Spleen (tissue), 11 donors: ENCODE results near the gene GRK3. TPM values are rescaled to one million over a fixed set of nuclear protein-coding genes. Genes with fewer than 3 reads are reported as not detected.
"Not testable (repeated sequence)": the region's sequence is repeated elsewhere in the genome, so short reads cannot be mapped to it uniquely, and the experiment has no call there.

Experiments
- DNase-seq: peaks from one replicate; pipeline ENCODE4 v3.0.0-alpha.2; 2020
- H3K27ac ChIP-seq, 8 donors: fragments of 200-600 bp; sonication (generic) in 7 of 8; 1 replicate in 4 of 8; 2 replicates in 4 of 8; pipeline versions ENCODE4 v1.5.0 to v1.8.0; 2016 to 2021; ENCODE audit warnings: inconsistent platforms in 4 of 8, mild to moderate bottlenecking in 4 of 8, moderate library complexity in 1 of 8
- H3K27me3 ChIP-seq, 7 donors: fragments of 200-600 bp; sonication (generic) in 6 of 7; replicated peaks in 1 of 7; 1 replicate in 4 of 7; 2 replicates in 3 of 7; pipeline versions ENCODE4 v1.5.0 to v1.8.0; 2016 to 2021; ENCODE audit warnings: inconsistent platforms in 3 of 7, mild to moderate bottlenecking in 1 of 7
- H3K36me3 ChIP-seq, 6 donors: fragments of 200-600 bp; sonication (generic) in 5 of 6; 1 replicate in 4 of 6; 2 replicates in 2 of 6; pipeline versions ENCODE4 v1.5.0 to v1.8.0; 2016 to 2021; ENCODE audit warnings: inconsistent platforms in 2 of 6
- H3K4me1 ChIP-seq, 6 donors: fragments of 200-600 bp; sonication (generic) in 5 of 6; 1 replicate in 3 of 6; 2 replicates in 3 of 6; pipeline versions ENCODE4 v1.5.0 to v1.8.0; 2016 to 2021; ENCODE audit warnings: inconsistent platforms in 3 of 6
- H3K4me3 ChIP-seq, 8 donors: fragments of 200-600 bp; sonication (generic) in 7 of 8; 1 replicate in 4 of 8; 2 replicates in 4 of 8; pipeline versions ENCODE4 v1.5.0 to v1.8.0; 2016 to 2021; ENCODE audit warnings: inconsistent platforms in 4 of 8, mild to moderate bottlenecking in 4 of 8, moderate library complexity in 2 of 8
- H3K9me3 ChIP-seq, 8 donors: fragments of 200-600 bp; sonication (generic) in 7 of 8; 1 replicate in 4 of 8; 2 replicates in 4 of 8; pipeline versions ENCODE4 v1.5.0 to v1.8.0; 2016 to 2021; ENCODE audit warnings: inconsistent platforms in 4 of 8
- POLR2A ChIP-seq, 3 donors: fragments of 450-650 bp; IDR thresholded peaks; one replicate each; pipeline ENCODE4 v1.5.1; 2017; ENCODE audit warnings: antibody characterized with exemption in 3 of 3, mild to moderate bottlenecking in 1 of 3
- POLR2AphosphoS5 ChIP-seq, 3 donors: sonication (generic); formaldehyde crosslinking; IDR thresholded peaks; one replicate each; pipeline ENCODE4 v1.5.1; 2017; ENCODE audit warnings: antibody characterized with exemption in 3 of 3
- WGBS, 5 donors: extraction: QIAGEN DNeasy Blood & Tissue Kit in 3 of 5; methylation state at CpG; one replicate each; pipeline versions ENCODE4 v1.1.5 to v1.1.7; 2013 to 2018; 5-methylcytosine and 5-hydroxymethylcytosine counted together
- intact Hi-C: fragments of 100-400 bp; cut with DNase I; formaldehyde crosslinking; loops from one replicate; pipeline ENCODE4 v1.15.0; 2023; ENCODE audit warnings: low total_unique reads
- polyA plus RNA-seq, 3 donors: library from polyadenylated mRNA; stranded (reverse); fragments of 200-250 nt; gene quantifications; one replicate each; pipeline ENCODE4 v1.2.1, GENCODE V29; 2013
- total RNA-seq, 7 donors: library from RNA; depleted of rRNA in 3 of 7; stranded (reverse); fragments of >200 nt in 3 of 7; fragmentation: NEBNext Ultra II Directional in 4 of 7; extraction: Animal tissue kit (Norgen Biotek cat#: 25700) in 4 of 7; gene quantifications; one replicate each; pipeline versions ENCODE4 v1.1.0 to v1.2.1, GENCODE V29; 2016 to 2021
- TF ChIP-seq, protein P1 (sequence below), 11 experiments: fragments of 200-600 bp in 7 of 11; fragments of 450-650 bp in 4 of 11; sonication (generic) in 4 of 11; IDR thresholded peaks in 8 of 11; conservative IDR thresholded peaks in 3 of 11; 1 replicate in 7 of 11; 2 replicates in 4 of 11; pipeline versions ENCODE4 v1.4.0 to v1.8.0; 2016 to 2021; ENCODE audit warnings: antibody characterized with exemption in 11 of 11, inconsistent platforms in 4 of 11, mild to moderate bottlenecking in 1 of 11
- donor health status: healthy with polysubstance abuse.
- donor health status: DM: no; HTN: no; CAD: no; lungs with moderate emphysema.
- donor health status: DM: no; HTN: no; CAD: no.
- donor health status: Bipolar disorder and iron deficiency.
- donor health status: healthy.
- donor health status: DM: no; HTN: no; CAD: no.
- donor health status: DM: yes; HTN: yes; CAD: no.

The GRK3 gene
- total and polyA plus RNA-seq, 10 donors: 9.3 to 60.7 (median 45.7) TPM

- intact Hi-C loops: no loop called here
- WGBS, 5 donors: 68 to 90% (median 79%) methylated on average over 9 of the region's 9 CpGs
- peak overlapping the region in 4 of 8 donors; percentile 0 to 92 (median 41) for H3K27ac ChIP-seq
- peaks cover 15 to 95% (median 68%) of the 10 kb centered on the region in 6 donors for H3K4me1 ChIP-seq
- peak overlapping the region in 1 of 8 donors; percentile 21 for H3K4me3 ChIP-seq
- peaks cover 0 to 4% (median 0%) of the 10 kb centered on the region in 7 donors for H3K27me3 ChIP-seq
- H3K36me3 ChIP-seq: no peaks in the 10 kb centered on the region
- TF ChIP-seq POLR2A (IDR thresholded peaks at IDR 0.05) (no peak), POLR2AphosphoS5 (IDR thresholded peaks at IDR 0.05) (no peak)
- TF ChIP-seq, protein P1, sequence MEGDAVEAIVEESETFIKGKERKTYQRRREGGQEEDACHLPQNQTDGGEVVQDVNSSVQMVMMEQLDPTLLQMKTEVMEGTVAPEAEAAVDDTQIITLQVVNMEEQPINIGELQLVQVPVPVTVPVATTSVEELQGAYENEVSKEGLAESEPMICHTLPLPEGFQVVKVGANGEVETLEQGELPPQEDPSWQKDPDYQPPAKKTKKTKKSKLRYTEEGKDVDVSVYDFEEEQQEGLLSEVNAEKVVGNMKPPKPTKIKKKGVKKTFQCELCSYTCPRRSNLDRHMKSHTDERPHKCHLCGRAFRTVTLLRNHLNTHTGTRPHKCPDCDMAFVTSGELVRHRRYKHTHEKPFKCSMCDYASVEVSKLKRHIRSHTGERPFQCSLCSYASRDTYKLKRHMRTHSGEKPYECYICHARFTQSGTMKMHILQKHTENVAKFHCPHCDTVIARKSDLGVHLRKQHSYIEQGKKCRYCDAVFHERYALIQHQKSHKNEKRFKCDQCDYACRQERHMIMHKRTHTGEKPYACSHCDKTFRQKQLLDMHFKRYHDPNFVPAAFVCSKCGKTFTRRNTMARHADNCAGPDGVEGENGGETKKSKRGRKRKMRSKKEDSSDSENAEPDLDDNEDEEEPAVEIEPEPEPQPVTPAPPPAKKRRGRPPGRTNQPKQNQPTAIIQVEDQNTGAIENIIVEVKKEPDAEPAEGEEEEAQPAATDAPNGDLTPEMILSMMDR (IDR thresholded peaks at IDR 0.05 in 8 of 11, conservative IDR thresholded peaks at IDR 0.05 in 3 of 11): no peak
- no peaks in the 10 kb centered on the region for H3K9me3 ChIP-seq
- DNase-seq: no peak
These were observed 4.9 kb downstream of the GRK3 start for GRCh38 chr22:25569361-25569760.

DNA sequence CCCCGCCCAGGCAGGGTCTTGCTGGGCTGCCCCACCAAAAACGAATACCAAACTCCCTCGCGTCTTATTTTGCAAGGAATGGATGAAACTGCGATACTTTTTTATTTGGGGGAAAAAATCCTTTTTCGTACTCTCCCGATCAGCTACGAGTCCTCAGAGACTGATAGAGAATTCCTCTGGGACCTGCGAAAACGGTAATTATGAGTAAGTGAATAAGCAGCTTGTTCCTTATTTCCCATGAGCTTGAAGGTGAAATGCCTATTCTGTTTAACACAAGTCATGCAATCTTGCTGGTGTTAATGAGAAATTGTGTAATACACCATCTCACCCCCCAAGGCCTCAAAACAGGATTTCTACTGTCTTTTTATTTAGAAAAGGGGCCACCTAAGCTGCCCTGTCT lies 5.5 kb downstream of the GRK3 start:
- intact Hi-C loops: loop anchor here (10.0 kb wide), 1 partner anchor 55 kb away; no protein-coding TSS in a partner anchor
- no peaks in the 10 kb centered on the region for H3K9me3 ChIP-seq

GRCh38 chr22:25570486-25570885 lies 6.0 kb downstream of the GRK3 start:
- no peak for TF ChIP-seq POLR2AphosphoS5 (IDR thresholded peaks at IDR 0.05)
- TF ChIP-seq, protein P1 (IDR thresholded peaks at IDR 0.05 in 8 of 11, conservative IDR thresholded peaks at IDR 0.05 in 3 of 11): no peak
- no peaks in the 10 kb centered on the region for H3K27me3 ChIP-seq
- no peaks in the 10 kb centered on the region for H3K36me3 ChIP-seq
- WGBS, 5 donors: 53 to 69% (median 55%) methylated on average over 2 of the region's 2 CpGs
- H3K9me3 ChIP-seq: no peaks in the 10 kb centered on the region
- H3K27ac ChIP-seq: peak overlapping the region in 3 of 8 donors; percentile 36 to 92 (median 46)
- intact Hi-C loops: loop anchor here (10.0 kb wide), 1 partner anchor 54 kb away; no protein-coding TSS in a partner anchor
- no peak for DNase-seq
- no peak overlapping the region for H3K4me3 ChIP-seq
- peaks cover 15 to 99% (median 67%) of the 10 kb centered on the region in 6 donors for H3K4me1 ChIP-seq

More for the DNA sequence above, 5.5 kb downstream of the GRK3 start:
- no peak for DNase-seq
- no peak for TF ChIP-seq POLR2AphosphoS5 (IDR thresholded peaks at IDR 0.05)
- no peak for TF ChIP-seq POLR2A (IDR thresholded peaks at IDR 0.05)
- TF ChIP-seq, protein P1 (IDR thresholded peaks at IDR 0.05 in 8 of 11, conservative IDR thresholded peaks at IDR 0.05 in 3 of 11): no peak
- Histone ChIP-seq H3K4me3 (peak overlapping the region in 1 of 8 donors; percentile 21), H3K27ac (peak overlapping the region in 3 of 8 donors; percentile 36 to 92 (median 46)), H3K27me3 (peaks cover 0 to 4% (median 0%) of the 10 kb centered on the region in 7 donors), H3K4me1 (peaks cover 15 to 99% (median 71%) of the 10 kb centered on the region in 6 donors), H3K36me3 (no peaks in the 10 kb centered on the region)
- WGBS, 5 donors: 75 to 86% (median 78%) methylated on average over 10 of the region's 10 CpGs

GRCh38 chr22:25571969-25572707 lies 7.7 kb downstream of the GRK3 start:
- not testable (repeated sequence) for H3K27ac ChIP-seq, DNase-seq, H3K9me3 ChIP-seq, H3K4me3 ChIP-seq, H3K27me3 ChIP-seq, H3K36me3 ChIP-seq
- intact Hi-C loops: loop anchor here (10.0 kb wide), 1 partner anchor 53 kb away; no protein-coding TSS in a partner anchor
- whole genome bisulfite sequencing, 5 donors: 75 to 85% (median 82%) methylated on average over 8 of the region's 8 CpGs
- H3K4me1 ChIP-seq: peaks cover 15 to 92% (median 65%) of the 10 kb centered on the region in 6 donors
